Choroid plexus epithelial cell (primary cell): ENCODE data around the gene STAC.

Experiments used
- DNase-seq: peaks from one replicate; pipeline ENCODE4 v3.0.0-alpha.2; 2010; ENCODE audit warnings: low read depth
- H3K4me3 ChIP-seq: 2 replicates; pipeline ENCODE4 v1.5.1; 2011; ENCODE audit warnings: low read depth, mild to moderate bottlenecking, control low read depth, low read length, moderate library complexity
- CTCF ChIP-seq: conservative IDR thresholded peaks from 2 replicates; pipeline ENCODE4 v1.5.1; 2011; ENCODE audit warnings: low read depth, mild to moderate bottlenecking, control low read depth, inconsistent platforms, low read length, moderate library complexity

STAC gene

GRCh38 chr3:36409862-36410261 is 29.6 kb downstream of the STAC start:
- no peak overlapping the region for H3K4me3 ChIP-seq
- no peak for TF ChIP-seq CTCF
- no peak for DNase-seq

GRCh38 chr3:36411587-36411986 is 31.3 kb downstream of the STAC start:
- no peak for TF ChIP-seq CTCF
- DNase-seq, result no peak
- no peak overlapping the region for H3K4me3 ChIP-seq

- TF ChIP-seq CTCF, result no peak
- no peak overlapping the region for H3K4me3 ChIP-seq
- no peak for DNase-seq
These were observed 36.3 kb downstream of the STAC start for GRCh38 chr3:36416599-36416998.

- DNase-seq, result no peak
- no peak overlapping the region for H3K4me3 ChIP-seq
- TF ChIP-seq CTCF, result no peak
These were observed 36.9 kb downstream of the STAC start for GRCh38 chr3:36417237-36417636.

GRCh38 chr3:36418296-36418695 is 38.0 kb downstream of the STAC start:
- no peak overlapping the region for H3K4me3 ChIP-seq
- no peak for TF ChIP-seq CTCF
- peak; percentile 5 for DNase-seq

GRCh38 chr3:36428445-36428844 is 48.1 kb downstream of the STAC start:
- H3K4me3 ChIP-seq, result no peak overlapping the region
- TF ChIP-seq CTCF, result no peak
- DNase-seq, result no peak

GRCh38 chr3:36429986-36430485 is 49.7 kb downstream of the STAC start:
- TF ChIP-seq CTCF, result no peak
- DNase-seq, result no peak
- no peak overlapping the region for H3K4me3 ChIP-seq
